IMR-90 (cell line): Measurements from ENCODE around the gene CNTFR. TPM values are rescaled to one million over a fixed set of nuclear protein-coding genes. Genes with fewer than 3 reads are reported as not detected.
A peak's percentile ranks its signal among the peaks of the same experiment; 100 is the strongest.

Experiments
- ATAC-seq: fragments of 200-7000 bp; cut with Tn5 transposase; 2 replicates; pipeline ENCODE4 v1.9.1; 2020; ENCODE audit warnings: low read depth, mild to moderate bottlenecking, moderate library complexity
- BruUV-seq: library from RNA; stranded (reverse); fragments of 400-500 nt; replicated peaks from 2 replicates; lab custom pipeline; 2021; lab: Mats Ljungman, UMichigan
- CTCF ChIA-PET: fragments of 300-600 bp; formaldehyde crosslinking; extraction: SDS; loops from one replicate; lab custom pipeline; 2021; ENCODE audit warnings: antibody characterized with exemption; lab: Yijun Ruan, JAX
- POLR2A ChIA-PET: fragments of 300-600 bp; sonication (Branson Sonifier 250); formaldehyde crosslinking; loops from one replicate; lab custom pipeline; 2022; ENCODE audit warnings: antibody characterized with exemption; ENCODE audit not compliant: unreplicated experiment; lab: Charles Lee
- DNase-seq: peaks from one replicate; pipeline ENCODE4 v3.0.0; 2013
- H2AFZ ChIP-seq: replicated peaks from 2 replicates; pipeline ENCODE3; 2013; ENCODE audit warnings: low read length, mild to moderate bottlenecking; ENCODE audit not compliant: poor library complexity
- H2AK5ac ChIP-seq: 2 replicates; pipeline ENCODE4 v1.6.1; 2013; ENCODE audit warnings: low read depth, low read length, inconsistent platforms
- H2AK9ac ChIP-seq: replicated peaks from 2 replicates; pipeline ENCODE3; 2013; ENCODE audit warnings: mild to moderate bottlenecking, low read depth, low read length, moderate library complexity; ENCODE audit not compliant: poor library complexity
- H2BK120ac ChIP-seq: 2 replicates; pipeline ENCODE4 v1.6.1; 2013; ENCODE audit warnings: low read depth, low read length, inconsistent platforms
- H2BK15ac ChIP-seq: 3 replicates; pipeline ENCODE4 v1.6.1; 2013; ENCODE audit warnings: low read depth, low read length, inconsistent platforms
- H2BK20ac ChIP-seq: 2 replicates; pipeline ENCODE4 v1.6.1; 2013; ENCODE audit warnings: low read depth, mild to moderate bottlenecking, inconsistent platforms, low read length, moderate library complexity
- H2BK5ac ChIP-seq: 2 replicates; pipeline ENCODE4 v1.6.1; 2013; ENCODE audit warnings: mild to moderate bottlenecking, low read depth, low read length, inconsistent platforms; ENCODE audit not compliant: poor library complexity, severe bottlenecking
- H3K14ac ChIP-seq: replicated peaks from 2 replicates; pipeline ENCODE4 v1.6.1; 2013; ENCODE audit warnings: low read depth, low read length, inconsistent platforms
- H3K18ac ChIP-seq: 2 replicates; pipeline ENCODE4 v1.6.1; 2013; ENCODE audit warnings: low read depth, low read length, control low read depth
- H3K23ac ChIP-seq: 2 replicates; pipeline ENCODE4 v1.6.1; 2013; ENCODE audit warnings: low read depth, low read length, inconsistent platforms
- H3K27ac ChIP-seq: 2 replicates; pipeline ENCODE4 v1.5.1; 2013; ENCODE audit warnings: mild to moderate bottlenecking, control low read depth, low read length; ENCODE audit not compliant: insufficient read depth
- H3K27me3 ChIP-seq: 2 replicates; pipeline ENCODE4 v1.6.1; 2013; ENCODE audit warnings: low read length; ENCODE audit not compliant: control insufficient read depth, insufficient read depth
- H3K36me3 ChIP-seq: 2 replicates; pipeline ENCODE4 v1.6.1; 2013; ENCODE audit warnings: low read length, mixed read lengths; ENCODE audit not compliant: control insufficient read depth, insufficient read depth
- H3K4ac ChIP-seq: 2 replicates; pipeline ENCODE4 v1.6.1; 2013; ENCODE audit warnings: low read depth, low read length, inconsistent platforms
- H3K4me1 ChIP-seq: 2 replicates; pipeline ENCODE4 v1.6.1; 2013; ENCODE audit warnings: low read length, mixed read lengths; ENCODE audit not compliant: control insufficient read depth, insufficient read depth
- H3K4me2 ChIP-seq: 2 replicates; pipeline ENCODE4 v1.6.1; 2013; ENCODE audit warnings: low read depth, mild to moderate bottlenecking, control low read depth, low read length, moderate library complexity
- H3K4me3 ChIP-seq: 2 replicates; pipeline ENCODE4 v1.5.1; 2013; ENCODE audit warnings: low read depth, mild to moderate bottlenecking, control low read depth, low read length, moderate library complexity; ENCODE audit not compliant: insufficient read depth
- H3K56ac ChIP-seq: 2 replicates; pipeline ENCODE4 v1.6.1; 2013; ENCODE audit warnings: low read length, inconsistent platforms; ENCODE audit not compliant: insufficient read depth; ENCODE audit errors: extremely low read depth
- H3K79me1 ChIP-seq, 2 experiments: 2 replicates each; pipeline ENCODE4 v1.6.1; 2013; ENCODE audit warnings: low read length in 2 of 2, inconsistent platforms in 1 of 2, low read depth in 1 of 2
- H3K9ac ChIP-seq: 2 replicates; pipeline ENCODE4 v1.6.1; 2013; ENCODE audit warnings: low read depth, low read length, control low read depth
- H3K9me1 ChIP-seq: 2 replicates; pipeline ENCODE4 v1.6.1; 2013; ENCODE audit warnings: low read length, inconsistent platforms; ENCODE audit not compliant: insufficient read depth
- H3K9me3 ChIP-seq: 2 replicates; pipeline ENCODE4 v1.6.1; 2013; ENCODE audit warnings: low read length; ENCODE audit not compliant: control insufficient read depth, insufficient read depth
- H4K20me1 ChIP-seq: 2 replicates; pipeline ENCODE4 v1.6.1; 2013; ENCODE audit warnings: low read length, inconsistent platforms; ENCODE audit not compliant: insufficient read depth
- H4K5ac ChIP-seq: 2 replicates; pipeline ENCODE4 v1.6.1; 2013; ENCODE audit warnings: mild to moderate bottlenecking, low read depth, low read length, control low read depth
- H4K8ac ChIP-seq, 2 experiments: 2 replicates each; pipeline ENCODE4 v1.6.1; 2013; ENCODE audit warnings: low read depth in 2 of 2, low read length in 2 of 2, control low read depth in 1 of 2, inconsistent platforms in 1 of 2
- H4K91ac ChIP-seq: 2 replicates; pipeline ENCODE4 v1.6.1; 2013; ENCODE audit warnings: low read depth, low read length, inconsistent platforms; ENCODE audit not compliant: insufficient read depth
- BHLHE40 ChIP-seq: fragments of 150-350 bp; IDR thresholded peaks from 2 replicates; pipeline ENCODE4 v1.6.1; 2016; ENCODE audit warnings: mild to moderate bottlenecking, low read depth, low read length
- CEBPB ChIP-seq: IDR thresholded peaks from 2 replicates; pipeline ENCODE4 v1.6.1; 2012; ENCODE audit warnings: low read depth, low read length, improper control_type of control experiment
- CHD1 ChIP-seq: IDR thresholded peaks from 2 replicates; pipeline ENCODE4 v1.6.1; 2012; ENCODE audit warnings: low read depth, low read length, improper control_type of control experiment
- FOS ChIP-seq: fragments of 150-350 bp; IDR thresholded peaks from 2 replicates; pipeline ENCODE4 v1.6.1; 2016; ENCODE audit warnings: low read depth, low read length
- MAZ ChIP-seq: IDR thresholded peaks from 2 replicates; pipeline ENCODE4 v1.6.1; 2012; ENCODE audit warnings: low read depth, mild to moderate bottlenecking, low read length, improper control_type of control experiment, moderate library complexity, borderline replicate concordance
- POLR2A ChIP-seq: IDR thresholded peaks from 2 replicates; pipeline ENCODE4 v1.6.1; 2012; ENCODE audit warnings: mild to moderate bottlenecking, low read depth, low read length
- RFX5 ChIP-seq: IDR thresholded peaks from 2 replicates; pipeline ENCODE4 v1.8.0; 2012; ENCODE audit warnings: low read depth, mild to moderate bottlenecking, low read length, moderate library complexity
- WGBS, 2 experiments: methylation state at CpG; one replicate each; pipeline versions ENCODE4 v1.1.5 to v1.1.7; 2013; ENCODE audit warnings: missing lambda C conversion rate in 2 of 2; ENCODE audit not compliant: insufficient read length in 1 of 2; ENCODE audit errors: extremely low coverage in 2 of 2; 5-methylcytosine and 5-hydroxymethylcytosine counted together
- dilution Hi-C: fragments of 300-500 bp; cut with HindIII; formaldehyde crosslinking; loops from one replicate; pipeline ENCODE4 v1.14.3; 2018; ENCODE audit warnings: low sequenced_read_pairs; ENCODE audit not compliant: unreplicated experiment
- in situ Hi-C: fragments of 300-500 bp; cut with MboI; formaldehyde crosslinking; loops from 3 replicates; pipeline ENCODE4 v1.14.3; 2019; ENCODE audit warnings: low sequenced_read_pairs, inconsistent platforms, mixed read lengths
- intact Hi-C: fragments of 100-400 bp; cut with micrococcal nuclease; formaldehyde crosslinking; loops from 2 replicates; pipeline ENCODE4 v1.10.0; 2022
- polyA plus RNA-seq, 3 experiments: library from polyadenylated mRNA; depleted of rRNA; stranded (reverse); fragments of >200 nt; gene quantifications; 2 replicates each; pipeline ENCODE4 v1.2.3, GENCODE V29; 2012; ENCODE audit warnings: low replicate concordance in 1 of 3
- total RNA-seq: library from RNA; depleted of rRNA; stranded (reverse); fragments of >200 nt; gene quantifications from 2 replicates; pipeline ENCODE4 v1.2.3, GENCODE V29; 2012
- TF ChIP-seq, protein P1 (sequence below): fragments of 150-350 bp; IDR thresholded peaks from 2 replicates; pipeline ENCODE4 v1.6.1; 2017; ENCODE audit warnings: mild to moderate bottlenecking, antibody characterized with exemption, low read length, low read depth

The CNTFR gene
- total and polyA plus RNA-seq, 2 of the 4 experiments (the other 2 are of a cell fraction), result not detected

DNA sequence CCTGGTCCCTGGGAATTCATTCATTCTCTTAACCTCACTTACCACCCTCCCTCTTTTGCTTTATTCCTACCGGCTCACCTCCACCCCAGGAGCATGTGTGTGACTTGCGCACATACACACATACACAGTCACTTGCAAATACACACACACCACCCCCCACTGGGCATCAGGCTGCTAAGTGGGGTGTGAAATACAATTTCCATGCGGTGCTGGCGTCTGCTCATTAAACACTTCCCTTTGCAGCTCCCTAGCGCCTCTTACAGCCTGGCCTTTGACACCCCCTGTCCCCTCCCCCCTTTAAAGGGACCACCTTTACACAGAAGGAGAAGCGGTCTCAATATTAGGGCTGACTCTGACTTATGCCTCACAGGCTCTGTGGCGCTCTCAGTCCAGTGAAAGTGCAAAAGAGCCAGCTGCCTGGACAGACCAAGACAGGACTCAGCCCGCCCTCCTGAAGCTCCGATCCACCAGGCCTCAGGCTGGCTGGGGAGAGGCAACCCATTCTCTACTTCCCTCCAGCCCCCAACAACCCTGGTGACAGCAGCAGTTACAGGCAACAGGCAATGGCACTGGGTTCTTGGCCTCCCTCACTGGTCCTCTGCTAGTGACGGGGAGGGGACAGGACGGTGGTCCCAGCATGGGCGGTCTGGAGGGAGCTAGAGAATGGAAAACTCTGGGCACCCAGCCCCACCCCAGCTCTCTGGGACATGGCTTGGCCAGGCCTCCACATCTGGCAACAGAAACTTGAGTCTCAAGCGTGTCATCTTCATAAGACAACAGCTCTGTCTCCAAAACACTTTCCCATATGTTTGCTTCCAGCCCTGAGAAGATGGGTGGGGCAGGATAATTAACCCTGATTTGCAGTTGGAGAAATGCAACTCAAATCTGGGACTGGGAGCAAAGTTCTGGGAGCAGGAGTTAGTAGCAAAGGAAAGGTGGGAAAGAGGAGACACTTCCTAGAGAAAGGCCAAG lies 78.7 kb downstream of the CNTFR start:
- Histone ChIP-seq H3K4ac (no peak overlapping the region), H3K56ac (no peak overlapping the region), H3K9me3 (no peaks in the 10 kb centered on the region), H3K18ac (no peak overlapping the region), H3K23ac (no peak overlapping the region), H4K91ac (no peak overlapping the region), H3K4me1 (no peaks in the 10 kb centered on the region), H3K27me3 (peaks cover 49% of the 10 kb centered on the region), H3K27ac (no peak overlapping the region), H2BK15ac (no peak overlapping the region), H3K9me1 (no peaks in the 10 kb centered on the region), H2BK5ac (no peak overlapping the region), H2BK20ac (no peak overlapping the region), H4K20me1 (no peaks in the 10 kb centered on the region), H2AK5ac (no peak overlapping the region), H2AFZ (peak overlapping the region; percentile 23), H3K4me2 (no peak overlapping the region), H3K14ac (no peak overlapping the region), H3K36me3 (no peaks in the 10 kb centered on the region), H3K9ac (no peak overlapping the region), H3K4me3 (no peak overlapping the region), H4K8ac (no peak overlapping the region), H2AK9ac (no peak overlapping the region), H2BK120ac (no peak overlapping the region), H4K5ac (no peak overlapping the region), H3K79me1 (no peaks in the 10 kb centered on the region)
- intact Hi-C loops (no loop called here), in situ Hi-C loops (no loop called here), dilution Hi-C loops (no loop called here)
- ATAC-seq (no peak), DNase-seq (no peak)
- BruUV-seq, result no TSS peak
- ChIA-PET CTCF (no interaction called here), POLR2A (no interaction called here)
- WGBS, 2 experiments, result 0% methylated on average over 1 of the region's 13 CpGs; no CpG with 5 or more reads in 1 of the 2 experiments
- TF ChIP-seq FOS (no peak), CEBPB (no peak), MAZ (no peak), BHLHE40 (no peak), POLR2A (no peak), CHD1 (no peak), RFX5 (no peak)
- TF ChIP-seq, protein P1, sequence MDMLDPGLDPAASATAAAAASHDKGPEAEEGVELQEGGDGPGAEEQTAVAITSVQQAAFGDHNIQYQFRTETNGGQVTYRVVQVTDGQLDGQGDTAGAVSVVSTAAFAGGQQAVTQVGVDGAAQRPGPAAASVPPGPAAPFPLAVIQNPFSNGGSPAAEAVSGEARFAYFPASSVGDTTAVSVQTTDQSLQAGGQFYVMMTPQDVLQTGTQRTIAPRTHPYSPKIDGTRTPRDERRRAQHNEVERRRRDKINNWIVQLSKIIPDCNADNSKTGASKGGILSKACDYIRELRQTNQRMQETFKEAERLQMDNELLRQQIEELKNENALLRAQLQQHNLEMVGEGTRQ, result no peak
